NCI-H446 (cell line): ENCODE measurements around the gene ZDHHC24.

ENCODE experiments used
- DNase-seq, 2 experiments: peaks; one replicate each; lab custom pipeline; 2025; lab: John Stamatoyannopoulos, UW

ZDHHC24 gene

GRCh38 chr11:66473167-66473566 is 72.7 kb downstream of the ZDHHC24 start:
- DNase-seq = no peak

- no peak for DNase-seq
Observed at GRCh38 chr11:66472054-66472453, 73.8 kb downstream of the ZDHHC24 start.

- no peak for DNase-seq
Observed at GRCh38 chr11:66471142-66471541, 74.7 kb downstream of the ZDHHC24 start.
